Measurements from ENCODE around the gene RHOXF1.
"Not testable (repeated sequence)": the region's sequence is repeated elsewhere in the genome, so short reads cannot be mapped to it uniquely, and the experiment has no call there.

RHOXF1 gene

DNA sequence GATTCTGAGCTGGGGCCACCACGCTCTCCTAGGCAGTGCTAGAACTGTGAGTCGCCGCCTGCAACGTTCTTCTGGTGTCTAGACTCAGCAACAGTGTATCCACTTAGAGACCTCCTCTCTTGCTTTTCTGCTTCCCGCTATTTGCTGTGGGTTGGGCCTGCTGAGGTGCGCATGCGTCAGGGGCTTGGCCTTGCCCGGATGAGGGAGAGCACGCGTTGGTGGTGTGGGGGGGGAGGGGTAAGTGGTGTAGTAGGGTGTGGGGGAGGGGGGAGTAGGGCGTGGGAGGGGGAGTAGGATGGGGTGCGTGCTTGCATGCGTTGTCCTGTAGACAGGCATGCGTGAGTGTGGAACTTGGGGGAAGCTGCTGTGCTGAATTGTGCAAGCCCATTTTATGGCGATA is 38.1 kb downstream of the RHOXF1 start, which contains the start of gene RHOXF2B:
Gene RHOXF2B (minus strand): TSS at position 101 of the 400 bp plus-strand sequence. CDS start 138 bp downstream, outside the sequence.
- DNase-seq = not testable (repeated sequence)

GRCh38 chrX:120066169-120066568 is 49.5 kb downstream of the RHOXF1 start:
- DNase-seq = not testable (repeated sequence)

All from suppressor macrophage treated with lipopolysaccharide for 1 hour (primary cell).